ENCODE results near the gene RAB38. TPM values are rescaled to one million over a fixed set of nuclear protein-coding genes. Genes with fewer than 3 reads are reported as not detected.
A peak's percentile ranks its signal among the peaks of the same experiment; 100 is the strongest.

The RAB38 gene
- total and polyA plus RNA-seq, 2 donors (not counting 1 experiment from before 2014, with no cell fraction given): not detected

GRCh38 chr11:88178191-88178590, 2.9 kb upstream of the RAB38 start:
- H2AFZ ChIP-seq (ENCODE audit: insufficient read depth, low read depth, low read length, poor library complexity, severe bottlenecking): no peak overlapping the region
- ATAC-seq (ENCODE audit: low read depth) (no peak), DNase-seq (no peak)
- Mint-ChIP-seq H3K4me3 (no peak overlapping the region), H3K27me3 (peaks cover 26% of the 10 kb centered on the region), H3K27ac (no peak overlapping the region), H3K4me1 (peaks cover 13% of the 10 kb centered on the region), H3K9me3 (ENCODE audit: insufficient read depth) (no peaks in the 10 kb centered on the region)
- TF ChIP-seq EZH2 (IDR thresholded peaks at IDR 0.05; ENCODE audit: borderline replicate concordance, insufficient read depth, low read depth, low read length, poor library complexity, severe bottlenecking) (no peak), CTCF (IDR thresholded peaks at IDR 0.05) (no peak)
- H3K79me2 ChIP-seq (ENCODE audit: control insufficient read depth, insufficient read depth, low read length): no peaks in the 10 kb centered on the region
- no peak overlapping the region for H3K4me3 ChIP-seq (ENCODE audit: control extremely low read depth in 1 of 5, extremely low read depth in 1 of 5, insufficient read depth in 1 of 5, low read depth in 2 of 5, low read length in 4 of 5)
- H3K9ac ChIP-seq (ENCODE audit: low read length): no peak overlapping the region
- intact Hi-C loops (cut with micrococcal nuclease): no loop called here
- no peak overlapping the region for H3K4me2 ChIP-seq (replicated peaks; ENCODE audit: low read depth, low read length, poor library complexity, severe bottlenecking)
- ChIA-PET POLR2A (interaction anchor here (0.6 kb wide), 1 partner anchor 1829 kb away, joined by 3 read pairs; no protein-coding TSS in a partner anchor), CTCF (no interaction called here)
- H3K4me1 ChIP-seq (ENCODE audit: control insufficient read depth in 2 of 2, insufficient read depth in 2 of 2, low read length in 2 of 2): peaks cover 0 to 7% of the 10 kb centered on the region in 2 donors
- peaks cover 0 to 4% (median 0%) of the 10 kb centered on the region in 4 experiments for H3K27me3 ChIP-seq (replicated peaks in 1 of 4; ENCODE audit: control extremely low read depth in 1 of 4, control insufficient read depth in 3 of 4, insufficient read depth in 4 of 4, low read length in 3 of 4)
- no CpG with 5 or more reads among the region's 4 CpGs for whole genome bisulfite sequencing (ENCODE audit: insufficient coverage)
- no peaks in the 10 kb centered on the region for H3K9me3 ChIP-seq (ENCODE audit: control extremely low read depth in 1 of 3, control insufficient read depth in 2 of 3, insufficient read depth in 1 of 3, low read length in 2 of 3)
- no peak overlapping the region for H3K27ac ChIP-seq (ENCODE audit: low read length in 2 of 2)
- H3K36me3 ChIP-seq (replicated peaks in 1 of 2; ENCODE audit: control extremely low read depth in 1 of 2, control insufficient read depth in 1 of 2, extremely low read depth in 1 of 2, insufficient read depth in 2 of 2, low read length in 1 of 2): no peaks in the 10 kb centered on the region
- H4K20me1 ChIP-seq (ENCODE audit: control insufficient read depth, insufficient read depth, low read length, poor library complexity, severe bottlenecking): no peaks in the 10 kb centered on the region

GRCh38 chr11:88175569-88176075, 379 bp upstream of the RAB38 start:
- CTCF ChIA-PET: no interaction called here

More at GRCh38 chr11:88175569-88176075, 379 bp upstream of the RAB38 start:
- Histone ChIP-seq H3K4me3 (ENCODE audit: control extremely low read depth in 1 of 5, extremely low read depth in 1 of 5, insufficient read depth in 1 of 5, low read depth in 2 of 5, low read length in 4 of 5) (no peak overlapping the region), H3K36me3 (replicated peaks in 1 of 2; ENCODE audit: control extremely low read depth in 1 of 2, control insufficient read depth in 1 of 2, extremely low read depth in 1 of 2, insufficient read depth in 2 of 2, low read length in 1 of 2) (no peaks in the 10 kb centered on the region), H3K79me2 (ENCODE audit: control insufficient read depth, insufficient read depth, low read length) (no peaks in the 10 kb centered on the region), H3K27ac (ENCODE audit: low read length in 2 of 2) (no peak overlapping the region), H3K9ac (ENCODE audit: low read length) (no peak overlapping the region), H2AFZ (ENCODE audit: insufficient read depth, low read depth, low read length, poor library complexity, severe bottlenecking) (no peak overlapping the region), H4K20me1 (ENCODE audit: control insufficient read depth, insufficient read depth, low read length, poor library complexity, severe bottlenecking) (no peaks in the 10 kb centered on the region), H3K4me1 (ENCODE audit: control insufficient read depth in 2 of 2, insufficient read depth in 2 of 2, low read length in 2 of 2) (peaks cover 0 to 7% of the 10 kb centered on the region in 2 donors), H3K27me3 (replicated peaks in 1 of 4; ENCODE audit: control extremely low read depth in 1 of 4, control insufficient read depth in 3 of 4, insufficient read depth in 4 of 4, low read length in 3 of 4) (peaks cover 0 to 4% (median 0%) of the 10 kb centered on the region in 4 experiments), H3K9me3 (ENCODE audit: control extremely low read depth in 1 of 3, control insufficient read depth in 2 of 3, insufficient read depth in 1 of 3, low read length in 2 of 3) (no peaks in the 10 kb centered on the region), H3K4me2 (replicated peaks; ENCODE audit: low read depth, low read length, poor library complexity, severe bottlenecking) (no peak overlapping the region)
- Mint-ChIP-seq H3K4me3 (peak overlapping the region; percentile 44), H3K9me3 (ENCODE audit: insufficient read depth) (no peaks in the 10 kb centered on the region), H3K27ac (no peak overlapping the region), H3K27me3 (peaks cover 26% of the 10 kb centered on the region), H3K4me1 (peaks cover 13% of the 10 kb centered on the region)
- ATAC-seq (ENCODE audit: low read depth): no peak
- TF ChIP-seq EZH2 (IDR thresholded peaks at IDR 0.05; ENCODE audit: borderline replicate concordance, insufficient read depth, low read depth, low read length, poor library complexity, severe bottlenecking) (no peak), CTCF (IDR thresholded peaks at IDR 0.05) (no peak)
- POLR2A ChIA-PET: no interaction called here
- DNase-seq: no peak
- intact Hi-C loops (cut with micrococcal nuclease): no loop called here
- WGBS (ENCODE audit: insufficient coverage): 19% methylated on average over 8 of the region's 15 CpGs

Measured in B cell (primary cell).